GM12878 (cell line): ENCODE measurements around the gene DAB2IP. TPM values are rescaled to one million over a fixed set of nuclear protein-coding genes. Genes with fewer than 3 reads are reported as not detected.

Source experiments
- ATAC-seq: fragments of 200-7000 bp; cut with Tn5 transposase; 3 replicates; pipeline ENCODE4 v1.9.1; 2020; ENCODE audit warnings: mild to moderate bottlenecking, moderate library complexity
- BruUV-seq: library from RNA; stranded (reverse); fragments of 400-500 nt; replicated peaks from 2 replicates; lab custom pipeline; 2021; lab: Mats Ljungman, UMichigan
- CTCF ChIA-PET: fragments of 300-600 bp; sonication (Branson Sonifier 250); formaldehyde crosslinking; extraction: SDS; loops from one replicate; lab custom pipeline; 2021; ENCODE audit warnings: inconsistent platforms; lab: Yijun Ruan, JAX
- POLR2A ChIA-PET: fragments of 350-600 bp; formaldehyde crosslinking; extraction: SDS; loops from one replicate; lab custom pipeline; 2021; ENCODE audit warnings: inconsistent platforms; lab: Charles Lee
- RAD21 ChIA-PET: fragments of 300-600 bp; sonication (Branson Sonifier 250); formaldehyde crosslinking; loops from one replicate; lab custom pipeline; 2023; ENCODE audit warnings: antibody characterized with exemption; ENCODE audit not compliant: unreplicated experiment; lab: Charles Lee
- SMC1A ChIA-PET: fragments of 300-600 bp; sonication (Branson Sonifier 250); formaldehyde crosslinking; loops from one replicate; lab custom pipeline; 2023; ENCODE audit not compliant: unreplicated experiment, uncharacterized antibody; lab: Charles Lee
- DNase-seq: peaks from one replicate; pipeline ENCODE4 v3.0.0-alpha.2; 2011; ENCODE audit warnings: low read depth, low spot score
- FAIRE-seq: peaks from 3 replicates; lab custom pipeline; 2011; peaks lifted over from hg19 to GRCh38; lab: Jason Lieb, UNC
- H2AFZ ChIP-seq: 2 replicates; pipeline ENCODE4 v1.6.0; 2011; ENCODE audit warnings: low read depth, low read length, control low read depth; ENCODE audit not compliant: control insufficient read depth
- H3K27ac ChIP-seq: 2 replicates; pipeline ENCODE4 v1.5.1; 2011; ENCODE audit warnings: control low read depth; ENCODE audit not compliant: control insufficient read depth, insufficient read depth
- H3K27me3 ChIP-seq, 2 experiments: replicated peaks in 1 of 2; 2 replicates each; pipeline versions ENCODE4 v1.6.0 to v1.6.1; 2011; ENCODE audit warnings: low read length in 1 of 2; ENCODE audit not compliant: control insufficient read depth in 2 of 2, insufficient read depth in 2 of 2
- H3K36me3 ChIP-seq, 2 experiments: 2 replicates each; pipeline ENCODE4 v1.5.1; 2011; ENCODE audit warnings: low read length in 1 of 2; ENCODE audit not compliant: control insufficient read depth in 2 of 2, insufficient read depth in 2 of 2
- H3K4me1 ChIP-seq: 2 replicates; pipeline ENCODE4 v1.6.1; 2011; ENCODE audit warnings: mild to moderate bottlenecking, low read length, moderate library complexity, mixed read lengths; ENCODE audit not compliant: control insufficient read depth, insufficient read depth
- H3K4me2 ChIP-seq: 2 replicates; pipeline ENCODE4 v1.6.0; 2011; ENCODE audit warnings: control low read depth; ENCODE audit not compliant: control insufficient read depth, insufficient read depth
- H3K4me3 ChIP-seq: fragments of 200-600 bp; sonication (generic); 2 replicates; pipeline ENCODE4 v1.5.1; 2016
- H3K79me2 ChIP-seq: 2 replicates; pipeline ENCODE4 v1.6.0; 2011; ENCODE audit warnings: low read length; ENCODE audit not compliant: control insufficient read depth, insufficient read depth
- H3K9ac ChIP-seq: 2 replicates; pipeline ENCODE4 v1.8.0; 2011; ENCODE audit warnings: low read length, control low read depth, mixed read lengths; ENCODE audit not compliant: control insufficient read depth, insufficient read depth
- H3K9me3 ChIP-seq: replicated peaks from 3 replicates; pipeline ENCODE4 v1.5.1; 2011; ENCODE audit warnings: mild to moderate bottlenecking, low read length; ENCODE audit not compliant: control insufficient read depth, insufficient read depth
- H4K20me1 ChIP-seq: 2 replicates; pipeline ENCODE4 v1.6.0; 2011; ENCODE audit not compliant: control insufficient read depth, insufficient read depth
- ASH2L ChIP-seq: fragments of 300-600, 200-600 bp; sonication (generic); IDR thresholded peaks from 2 replicates; pipeline ENCODE4 v1.6.1; 2017; ENCODE audit warnings: low read depth, mild to moderate bottlenecking, borderline replicate concordance
- BACH1 ChIP-seq: fragments of 450-650 bp; IDR thresholded peaks from 2 replicates; pipeline ENCODE4 v1.6.1; 2017; ENCODE audit warnings: mild to moderate bottlenecking, borderline replicate concordance
- BMI1 ChIP-seq: fragments of 450-650 bp; IDR thresholded peaks from 2 replicates; pipeline ENCODE4 v1.6.1; 2016; ENCODE audit warnings: mild to moderate bottlenecking, moderate library complexity, borderline replicate concordance
- BRCA1 ChIP-seq: IDR thresholded peaks from 2 replicates; pipeline ENCODE4 v1.6.1; 2011; ENCODE audit warnings: low read depth, low read length, improper control_type of control experiment
- CBFB ChIP-seq: IDR thresholded peaks from 2 replicates; pipeline ENCODE4 v1.6.1; 2016; ENCODE audit warnings: antibody characterized with exemption, low read depth
- CBX5 ChIP-seq: sonication (generic); IDR thresholded peaks from 2 replicates; pipeline ENCODE4 v1.6.1; 2016; ENCODE audit warnings: low read depth, moderate library complexity, mild to moderate bottlenecking, inconsistent platforms
- EED ChIP-seq: sonication (generic); IDR thresholded peaks from 2 replicates; pipeline ENCODE4 v1.6.1; 2016; ENCODE audit warnings: antibody characterized with exemption, low read depth
- EGR1 ChIP-seq, 2 experiments: IDR thresholded peaks; 1 replicate in 1 of 2; 2 replicates in 1 of 2; pipeline ENCODE4 v1.6.1; 2011 to 2012; ENCODE audit warnings: low read depth in 2 of 2, low read length in 2 of 2, borderline replicate concordance in 1 of 2, mild to moderate bottlenecking in 1 of 2, moderate library complexity in 1 of 2
- EP300 ChIP-seq, 2 experiments: fragments of 150-350 bp in 1 of 2; IDR thresholded peaks; 2 replicates each; pipeline ENCODE4 v1.6.1; 2011 to 2012; ENCODE audit warnings: low read depth in 2 of 2, low read length in 2 of 2, borderline replicate concordance in 1 of 2, improper control_type of control experiment in 1 of 2, inconsistent platforms in 1 of 2; ENCODE audit not compliant: control insufficient read depth in 1 of 2
- FOXK2 ChIP-seq: fragments of 450-650 bp; IDR thresholded peaks from 2 replicates; pipeline ENCODE4 v1.6.1; 2017; ENCODE audit warnings: mild to moderate bottlenecking, moderate library complexity
- GATAD2B ChIP-seq: fragments of 450-650 bp; conservative IDR thresholded peaks from 2 replicates; pipeline ENCODE4 v1.6.1; 2017; ENCODE audit warnings: low read depth, mild to moderate bottlenecking, moderate library complexity
- HDAC2 ChIP-seq: fragments of 200-600 bp; sonication (generic); IDR thresholded peaks from 2 replicates; pipeline ENCODE4 v1.6.1; 2017
- IRF4 ChIP-seq: IDR thresholded peaks from 2 replicates; pipeline ENCODE4 v1.6.1; 2011; ENCODE audit warnings: low read depth, low read length
- JUNB ChIP-seq: IDR thresholded peaks from 2 replicates; pipeline ENCODE4 v1.6.1; 2016; ENCODE audit warnings: antibody characterized with exemption, mild to moderate bottlenecking
- KLF5 ChIP-seq: fragments of 450-650 bp; IDR thresholded peaks from 2 replicates; pipeline ENCODE4 v1.6.1; 2014; ENCODE audit warnings: mild to moderate bottlenecking; ENCODE audit not compliant: partially characterized antibody
- LARP7 ChIP-seq: fragments of 450-650 bp; IDR thresholded peaks from 2 replicates; pipeline ENCODE4 v1.6.1; 2017; ENCODE audit warnings: mild to moderate bottlenecking
- NBN ChIP-seq: fragments of 450-650 bp; IDR thresholded peaks from 2 replicates; pipeline ENCODE4 v1.6.1; 2016
- PAX8 ChIP-seq: fragments of 450-650 bp; IDR thresholded peaks from 2 replicates; pipeline ENCODE4 v1.6.1; 2017; ENCODE audit warnings: mild to moderate bottlenecking, moderate library complexity
- RBBP5 ChIP-seq: fragments of 200-600 bp; sonication (generic); conservative IDR thresholded peaks from 2 replicates; pipeline ENCODE4 v1.6.1; 2016
- SPI1 ChIP-seq: IDR thresholded peaks from 2 replicates; pipeline ENCODE4 v1.6.1; 2011; ENCODE audit warnings: low read depth, mild to moderate bottlenecking, low read length, moderate library complexity, borderline replicate concordance; ENCODE audit not compliant: insufficient read depth
- SUPT20H ChIP-seq: IDR thresholded peaks from 2 replicates; pipeline ENCODE4 v1.6.1; 2011; ENCODE audit warnings: low read depth, mild to moderate bottlenecking, low read length, moderate library complexity, borderline replicate concordance; ENCODE audit not compliant: control insufficient read depth
- TBL1XR1 ChIP-seq: IDR thresholded peaks from 2 replicates; pipeline ENCODE4 v1.6.1; 2012; ENCODE audit warnings: low read depth, low read length, improper control_type of control experiment
- ZNF24 ChIP-seq: fragments of 450-650 bp; IDR thresholded peaks from 2 replicates; pipeline ENCODE4 v1.6.1; 2017; ENCODE audit warnings: antibody characterized with exemption, mild to moderate bottlenecking
- WGBS: methylation state at CpG from one replicate; pipeline ENCODE4 v1.1.6; 2016; ENCODE audit warnings: low lambda C conversion rate; ENCODE audit not compliant: insufficient replicate concordance, insufficient coverage; ENCODE audit errors: missing lambda C conversion rate; 5-methylcytosine and 5-hydroxymethylcytosine counted together
- in situ Hi-C: fragments of 300-500 bp; cut with MboI; formaldehyde crosslinking; loops from 9 replicates; pipeline ENCODE4 v1.14.3; 2018; ENCODE audit warnings: mixed read lengths
- intact Hi-C: fragments of 100-400 bp; cut with micrococcal nuclease; formaldehyde crosslinking; loops from one replicate; pipeline ENCODE4 v1.14.2; 2022; ENCODE audit not compliant: unreplicated experiment
- polyA plus RNA-seq, 11 experiments: library from polyadenylated mRNA; depleted of rRNA in 4 of 11; unstranded in 6 of 11; stranded (reverse) in 5 of 11; fragments of >200 nt; fragmentation: Nextera tagmentation in 4 of 11; fragmentation: Illumina TruSeq in 1 of 11; extraction: Ambion mirVana in 4 of 11; extraction: Trizol in 1 of 11; gene quantifications; 1 replicate in 1 of 11; 2 replicates in 10 of 11; pipeline versions ENCODE4 v1.2.1 to v1.2.3, GENCODE V29; 2011 to 2016; ENCODE audit warnings: inconsistent platforms in 2 of 11, missing spikeins in 2 of 11, low read depth in 1 of 11
- total RNA-seq, 4 experiments: library from RNA; depleted of rRNA in 3 of 4; stranded (reverse); fragments of >200 nt in 3 of 4; fragmentation: Illumina TruSeq in 1 of 4; extraction: Trizol in 1 of 4; gene quantifications; 2 replicates each; pipeline versions ENCODE4 v1.2.1 to v1.2.3, GENCODE V29; 2013 to 2021
- TF ChIP-seq, protein P1 (sequence below): fragments of 450-650 bp; formaldehyde crosslinking; IDR thresholded peaks from 2 replicates; pipeline ENCODE4 v1.5.0; 2022; ENCODE audit warnings: mild to moderate bottlenecking, missing genetic modification characterization

Gene DAB2IP
- total and polyA plus RNA-seq, 10 of the 15 experiments (the other 5 are each of a cell fraction or from before 2014, with no cell fraction given): 0.03 to 0.38 (median 0.14) TPM; not detected in 6

DNA sequence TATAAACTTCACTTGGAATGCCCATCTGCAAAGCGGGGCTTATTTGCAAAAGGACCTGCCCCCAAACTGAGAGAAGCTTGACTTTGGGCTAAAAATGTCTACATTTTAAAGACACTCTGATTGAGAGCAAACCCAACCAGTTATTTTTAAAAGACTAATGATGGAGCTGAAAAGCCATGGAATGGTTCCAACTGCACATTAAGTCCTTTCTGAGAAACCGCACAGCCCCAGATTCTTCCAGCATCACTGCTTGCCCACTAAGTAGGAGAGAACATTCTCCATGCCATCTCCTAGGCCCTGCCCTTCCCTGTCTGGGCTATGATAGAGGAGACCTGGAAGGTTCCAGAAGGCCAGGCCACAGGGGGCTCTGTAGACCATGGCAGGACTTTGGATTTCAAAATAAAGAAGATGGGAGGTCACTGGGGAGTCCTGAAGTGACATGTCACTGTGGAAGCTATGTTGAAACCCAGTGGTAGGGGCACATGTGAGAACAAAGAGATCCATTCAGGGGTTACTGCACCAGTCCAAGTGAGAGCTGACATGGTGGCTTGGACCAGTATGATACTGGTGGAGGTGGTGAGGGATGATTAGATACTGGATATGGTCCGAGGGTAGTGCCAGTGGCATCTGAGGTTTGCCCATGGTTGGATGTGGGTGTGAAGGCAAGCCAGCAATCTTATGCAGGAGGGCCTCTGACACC is 179.2 kb downstream of the DAB2IP start (continued):
- TF ChIP-seq KLF5 (no peak), BACH1 (no peak), TBL1XR1 (no peak), IRF4 (no peak), EED (no peak), HDAC2 (no peak), CBX5 (no peak), JUNB (no peak)

DNA sequence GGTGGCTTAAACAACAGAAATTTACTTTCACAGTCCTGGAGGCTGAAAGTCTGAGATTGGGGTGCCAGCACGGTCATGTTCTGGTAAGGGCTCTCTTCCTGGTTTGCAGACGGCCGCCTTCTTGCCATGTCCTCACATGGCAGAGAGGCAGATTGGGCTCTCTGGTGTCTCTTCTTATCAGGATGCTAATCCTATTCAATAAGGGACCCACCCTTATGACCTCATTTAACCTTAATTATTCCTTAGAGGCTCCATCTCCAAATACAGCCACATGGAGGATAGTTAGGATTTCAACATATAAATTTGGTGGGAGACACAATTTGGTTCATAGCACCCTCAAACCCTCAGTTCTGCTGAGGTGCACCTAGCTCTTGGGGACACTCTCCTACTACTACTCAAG is 180.4 kb downstream of the DAB2IP start:
- no peak for ATAC-seq
- in situ Hi-C loops (no loop called here), intact Hi-C loops (no loop called here)
- Histone ChIP-seq H3K9me3 (no peaks in the 10 kb centered on the region), H3K4me3 (no peak overlapping the region), H3K27me3 (peaks cover 0 to 4% of the 10 kb centered on the region in 2 experiments; a peak in 2 of 4 replicates), H3K4me2 (no peak overlapping the region), H3K79me2 (no peaks in the 10 kb centered on the region), H3K27ac (no peak overlapping the region), H3K36me3 (no peaks in the 10 kb centered on the region), H4K20me1 (no peaks in the 10 kb centered on the region), H3K4me1 (no peaks in the 10 kb centered on the region), H2AFZ (no peak overlapping the region), H3K9ac (no peak overlapping the region)
- DNase-seq: no peak
- ChIA-PET SMC1A (no interaction called here), POLR2A (no interaction called here), CTCF (no interaction called here), RAD21 (no interaction called here)
- 49% methylated on average over 3 of the region's 3 CpGs for WGBS
- BruUV-seq: no TSS peak
- no peak for FAIRE-seq
- TF ChIP-seq EP300 (IDR thresholded peaks at IDR 0.05; ENCODE audit: borderline replicate concordance in 1 of 2, control insufficient read depth in 1 of 2, low read depth in 2 of 2, low read length in 2 of 2): no peak
- TF ChIP-seq RBBP5: no peak
- no peak for TF ChIP-seq SUPT20H
- TF ChIP-seq EGR1 (IDR thresholded peaks at IDR 0.05; ENCODE audit: borderline replicate concordance in 1 of 2, low read depth in 2 of 2, low read length in 2 of 2): no peak
- TF ChIP-seq BMI1: no peak
- TF ChIP-seq NBN: no peak
- no peak for TF ChIP-seq ASH2L
- TF ChIP-seq BRCA1: no peak
- TF ChIP-seq ZNF24: no peak
- TF ChIP-seq PAX8: no peak
- no peak for TF ChIP-seq SPI1
- no peak for TF ChIP-seq CBFB
- TF ChIP-seq LARP7: no peak
- TF ChIP-seq FOXK2: no peak
- no peak for TF ChIP-seq GATAD2B
- no peak for TF ChIP-seq HDAC2
- TF ChIP-seq, protein P1, sequence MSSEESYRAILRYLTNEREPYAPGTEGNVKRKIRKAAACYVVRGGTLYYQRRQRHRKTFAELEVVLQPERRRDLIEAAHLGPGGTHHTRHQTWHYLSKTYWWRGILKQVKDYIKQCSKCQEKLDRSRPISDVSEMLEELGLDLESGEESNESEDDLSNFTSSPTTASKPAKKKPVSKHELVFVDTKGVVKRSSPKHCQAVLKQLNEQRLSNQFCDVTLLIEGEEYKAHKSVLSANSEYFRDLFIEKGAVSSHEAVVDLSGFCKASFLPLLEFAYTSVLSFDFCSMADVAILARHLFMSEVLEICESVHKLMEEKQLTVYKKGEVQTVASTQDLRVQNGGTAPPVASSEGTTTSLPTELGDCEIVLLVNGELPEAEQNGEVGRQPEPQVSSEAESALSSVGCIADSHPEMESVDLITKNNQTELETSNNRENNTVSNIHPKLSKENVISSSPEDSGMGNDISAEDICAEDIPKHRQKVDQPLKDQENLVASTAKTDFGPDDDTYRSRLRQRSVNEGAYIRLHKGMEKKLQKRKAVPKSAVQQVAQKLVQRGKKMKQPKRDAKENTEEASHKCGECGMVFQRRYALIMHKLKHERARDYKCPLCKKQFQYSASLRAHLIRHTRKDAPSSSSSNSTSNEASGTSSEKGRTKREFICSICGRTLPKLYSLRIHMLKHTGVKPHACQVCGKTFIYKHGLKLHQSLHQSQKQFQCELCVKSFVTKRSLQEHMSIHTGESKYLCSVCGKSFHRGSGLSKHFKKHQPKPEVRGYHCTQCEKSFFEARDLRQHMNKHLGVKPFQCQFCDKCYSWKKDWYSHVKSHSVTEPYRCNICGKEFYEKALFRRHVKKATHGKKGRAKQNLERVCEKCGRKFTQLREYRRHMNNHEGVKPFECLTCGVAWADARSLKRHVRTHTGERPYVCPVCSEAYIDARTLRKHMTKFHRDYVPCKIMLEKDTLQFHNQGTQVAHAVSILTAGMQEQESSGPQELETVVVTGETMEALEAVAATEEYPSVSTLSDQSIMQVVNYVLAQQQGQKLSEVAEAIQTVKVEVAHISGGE: no peak
- TF ChIP-seq EED: no peak
